Measurements from ENCODE around the gene ARSK.

The ARSK gene

DNA sequence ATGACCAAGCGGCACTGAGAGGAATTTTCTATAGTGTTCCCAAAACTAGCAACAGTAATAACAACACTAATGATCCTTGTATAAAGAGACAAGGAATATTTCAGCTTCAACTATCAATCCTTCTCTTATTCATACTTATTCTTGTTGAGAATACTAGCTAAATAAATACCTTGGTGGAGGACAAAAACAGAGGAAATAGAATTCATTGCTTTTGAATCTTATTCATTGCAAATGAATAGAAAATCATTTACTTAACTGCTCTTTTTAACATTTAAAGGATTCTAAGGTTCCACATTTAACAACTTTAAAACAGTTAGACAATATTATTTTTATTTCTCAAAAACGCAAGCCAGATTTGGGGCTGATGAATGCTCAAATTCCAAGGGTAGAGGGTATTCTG lies 22.5 kb upstream of the ARSK start:
- Histone ChIP-seq H3K27ac (ENCODE audit: low read depth, low read length, poor library complexity, severe bottlenecking) (no peak overlapping the region), H3K9ac (ENCODE audit: low read length) (no peak overlapping the region), H4K20me1 (ENCODE audit: insufficient read depth, low read length) (no peaks in the 10 kb centered on the region), H2AFZ (ENCODE audit: low read length) (no peak overlapping the region), H3K36me3 (ENCODE audit: insufficient read depth, low read length) (peaks cover 86% of the 10 kb centered on the region), H3K4me1 (ENCODE audit: insufficient read depth, low read length, severe bottlenecking) (no peaks in the 10 kb centered on the region), H3F3A (ENCODE audit: insufficient read depth, low read length) (no peaks in the 10 kb centered on the region; the same call in 1 of the 2 replicates), H3K9me2 (ENCODE audit: low read depth, low read length) (no peaks in the 10 kb centered on the region), H3K4me3 (ENCODE audit: low read depth, low read length, poor library complexity, severe bottlenecking) (no peak overlapping the region), H3K27me3 (ENCODE audit: insufficient read depth, low read length) (no peaks in the 10 kb centered on the region), H3K9me3 (ENCODE audit: low read length) (no peaks in the 10 kb centered on the region), H3K79me2 (ENCODE audit: insufficient read depth, low read length) (no peaks in the 10 kb centered on the region; the same call in 1 of the 2 replicates), H3K4me2 (ENCODE audit: low read length) (no peak overlapping the region)
- no peak for TF ChIP-seq EZH2 (IDR thresholded peaks at IDR 0.05; ENCODE audit: borderline replicate concordance, low read length)
- TF ChIP-seq, protein P1, sequence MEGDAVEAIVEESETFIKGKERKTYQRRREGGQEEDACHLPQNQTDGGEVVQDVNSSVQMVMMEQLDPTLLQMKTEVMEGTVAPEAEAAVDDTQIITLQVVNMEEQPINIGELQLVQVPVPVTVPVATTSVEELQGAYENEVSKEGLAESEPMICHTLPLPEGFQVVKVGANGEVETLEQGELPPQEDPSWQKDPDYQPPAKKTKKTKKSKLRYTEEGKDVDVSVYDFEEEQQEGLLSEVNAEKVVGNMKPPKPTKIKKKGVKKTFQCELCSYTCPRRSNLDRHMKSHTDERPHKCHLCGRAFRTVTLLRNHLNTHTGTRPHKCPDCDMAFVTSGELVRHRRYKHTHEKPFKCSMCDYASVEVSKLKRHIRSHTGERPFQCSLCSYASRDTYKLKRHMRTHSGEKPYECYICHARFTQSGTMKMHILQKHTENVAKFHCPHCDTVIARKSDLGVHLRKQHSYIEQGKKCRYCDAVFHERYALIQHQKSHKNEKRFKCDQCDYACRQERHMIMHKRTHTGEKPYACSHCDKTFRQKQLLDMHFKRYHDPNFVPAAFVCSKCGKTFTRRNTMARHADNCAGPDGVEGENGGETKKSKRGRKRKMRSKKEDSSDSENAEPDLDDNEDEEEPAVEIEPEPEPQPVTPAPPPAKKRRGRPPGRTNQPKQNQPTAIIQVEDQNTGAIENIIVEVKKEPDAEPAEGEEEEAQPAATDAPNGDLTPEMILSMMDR (IDR thresholded peaks at IDR 0.05; ENCODE audit: low read length) = no peak

DNA sequence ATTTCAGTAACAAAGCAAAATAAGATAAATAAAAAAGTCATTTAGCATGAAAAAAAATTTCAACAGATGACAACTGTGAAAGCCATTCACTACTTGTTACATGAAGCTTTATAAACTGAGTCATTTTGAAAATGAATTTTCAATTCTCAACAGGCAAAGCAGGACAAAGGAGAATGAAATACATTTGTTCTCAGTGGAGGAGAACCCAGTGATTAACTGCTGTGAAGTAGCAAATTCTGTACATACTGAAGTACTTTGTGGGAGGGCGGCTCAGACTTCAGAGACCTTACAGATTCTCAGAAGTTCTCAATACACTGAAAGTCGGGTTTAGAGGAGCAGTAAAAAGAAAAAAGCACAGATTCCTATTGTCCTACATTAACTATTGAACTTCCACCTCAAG lies 21.8 kb upstream of the ARSK start:
- no peaks in the 10 kb centered on the region for H3K27me3 ChIP-seq (ENCODE audit: insufficient read depth, low read length)
- no peak overlapping the region for H2AFZ ChIP-seq (ENCODE audit: low read length)
- no peak overlapping the region for H3K27ac ChIP-seq (ENCODE audit: low read depth, low read length, poor library complexity, severe bottlenecking)
- no peaks in the 10 kb centered on the region for H3K9me2 ChIP-seq (ENCODE audit: low read depth, low read length)
- H3K9ac ChIP-seq (ENCODE audit: low read length) = no peak overlapping the region
- no peaks in the 10 kb centered on the region for H4K20me1 ChIP-seq (ENCODE audit: insufficient read depth, low read length)
- no peak overlapping the region for H3K4me2 ChIP-seq (ENCODE audit: low read length)
- no peaks in the 10 kb centered on the region; the same call in 1 of the 2 replicates for H3F3A ChIP-seq (ENCODE audit: insufficient read depth, low read length)
- peaks cover 84% of the 10 kb centered on the region for H3K36me3 ChIP-seq (ENCODE audit: insufficient read depth, low read length)
- no peaks in the 10 kb centered on the region for H3K4me1 ChIP-seq (ENCODE audit: insufficient read depth, low read length, severe bottlenecking)
- H3K9me3 ChIP-seq (ENCODE audit: low read length) = no peaks in the 10 kb centered on the region
- no peak for TF ChIP-seq EZH2 (IDR thresholded peaks at IDR 0.05; ENCODE audit: borderline replicate concordance, low read length)
- TF ChIP-seq, protein P1 (IDR thresholded peaks at IDR 0.05; ENCODE audit: low read length) = no peak
- H3K79me2 ChIP-seq (ENCODE audit: insufficient read depth, low read length) = no peaks in the 10 kb centered on the region; the same call in 1 of the 2 replicates
- no peak overlapping the region for H3K4me3 ChIP-seq (ENCODE audit: low read depth, low read length, poor library complexity, severe bottlenecking)

DNA sequence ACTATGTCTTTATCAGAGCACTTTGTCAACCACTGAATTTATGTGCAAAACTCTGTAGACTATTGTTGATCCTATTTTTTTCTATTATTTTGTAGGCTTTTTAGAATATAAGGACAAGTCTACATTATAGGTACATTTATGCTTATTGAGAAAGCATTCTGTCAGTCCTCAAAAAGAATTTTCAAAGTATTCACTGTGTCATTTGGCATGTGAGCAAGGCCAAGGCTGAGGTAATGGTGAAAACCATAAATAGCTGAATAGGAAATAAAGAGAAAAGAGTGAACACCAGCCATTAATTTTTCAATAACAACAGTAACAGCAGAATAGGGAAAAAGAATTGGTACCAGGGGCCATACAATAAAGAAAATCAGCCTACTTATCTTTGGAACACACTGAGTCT lies 21.1 kb upstream of the ARSK start:
- H3K36me3 ChIP-seq (ENCODE audit: insufficient read depth, low read length) = peaks cover 79% of the 10 kb centered on the region
- H3K9ac ChIP-seq (ENCODE audit: low read length) = no peak overlapping the region
- no peaks in the 10 kb centered on the region for H3K9me3 ChIP-seq (ENCODE audit: low read length)
- TF ChIP-seq, protein P1 (IDR thresholded peaks at IDR 0.05; ENCODE audit: low read length) = no peak
- TF ChIP-seq EZH2 (IDR thresholded peaks at IDR 0.05; ENCODE audit: borderline replicate concordance, low read length) = no peak
- no peaks in the 10 kb centered on the region for H3K27me3 ChIP-seq (ENCODE audit: insufficient read depth, low read length)
- H2AFZ ChIP-seq (ENCODE audit: low read length) = no peak overlapping the region
- H3K4me3 ChIP-seq (ENCODE audit: low read depth, low read length, poor library complexity, severe bottlenecking) = no peak overlapping the region
- H3K4me1 ChIP-seq (ENCODE audit: insufficient read depth, low read length, severe bottlenecking) = no peaks in the 10 kb centered on the region
- no peaks in the 10 kb centered on the region for H3K9me2 ChIP-seq (ENCODE audit: low read depth, low read length)
- no peak overlapping the region for H3K27ac ChIP-seq (ENCODE audit: low read depth, low read length, poor library complexity, severe bottlenecking)
- no peaks in the 10 kb centered on the region for H4K20me1 ChIP-seq (ENCODE audit: insufficient read depth, low read length)
- H3F3A ChIP-seq (ENCODE audit: insufficient read depth, low read length) = no peaks in the 10 kb centered on the region; the same call in 1 of the 2 replicates
- no peak overlapping the region for H3K4me2 ChIP-seq (ENCODE audit: low read length)
- no peaks in the 10 kb centered on the region; the same call in 1 of the 2 replicates for H3K79me2 ChIP-seq (ENCODE audit: insufficient read depth, low read length)

All from OCI-LY1 (cell line).